Thyroid gland (tissue), 4 donors: Measurements from ENCODE around the gene FN3K.

Experiments
- POLR2A ChIP-seq, 2 donors: fragments of 450-650 bp; IDR thresholded peaks; one replicate each; pipeline ENCODE4 v1.6.1; 2017; ENCODE audit warnings: antibody characterized with exemption in 2 of 2, mild to moderate bottlenecking in 2 of 2, moderate library complexity in 1 of 2
- TF ChIP-seq, protein P1 (sequence below), 6 experiments: fragments of 200-600 bp in 3 of 6; fragments of 450-650 bp in 3 of 6; sonication (generic) in 3 of 6; IDR thresholded peaks; one replicate each; pipeline ENCODE4 v1.5.1; 2016 to 2019; ENCODE audit warnings: antibody characterized with exemption in 6 of 6, mild to moderate bottlenecking in 2 of 6, inconsistent platforms in 1 of 6, moderate library complexity in 1 of 6

DNA sequence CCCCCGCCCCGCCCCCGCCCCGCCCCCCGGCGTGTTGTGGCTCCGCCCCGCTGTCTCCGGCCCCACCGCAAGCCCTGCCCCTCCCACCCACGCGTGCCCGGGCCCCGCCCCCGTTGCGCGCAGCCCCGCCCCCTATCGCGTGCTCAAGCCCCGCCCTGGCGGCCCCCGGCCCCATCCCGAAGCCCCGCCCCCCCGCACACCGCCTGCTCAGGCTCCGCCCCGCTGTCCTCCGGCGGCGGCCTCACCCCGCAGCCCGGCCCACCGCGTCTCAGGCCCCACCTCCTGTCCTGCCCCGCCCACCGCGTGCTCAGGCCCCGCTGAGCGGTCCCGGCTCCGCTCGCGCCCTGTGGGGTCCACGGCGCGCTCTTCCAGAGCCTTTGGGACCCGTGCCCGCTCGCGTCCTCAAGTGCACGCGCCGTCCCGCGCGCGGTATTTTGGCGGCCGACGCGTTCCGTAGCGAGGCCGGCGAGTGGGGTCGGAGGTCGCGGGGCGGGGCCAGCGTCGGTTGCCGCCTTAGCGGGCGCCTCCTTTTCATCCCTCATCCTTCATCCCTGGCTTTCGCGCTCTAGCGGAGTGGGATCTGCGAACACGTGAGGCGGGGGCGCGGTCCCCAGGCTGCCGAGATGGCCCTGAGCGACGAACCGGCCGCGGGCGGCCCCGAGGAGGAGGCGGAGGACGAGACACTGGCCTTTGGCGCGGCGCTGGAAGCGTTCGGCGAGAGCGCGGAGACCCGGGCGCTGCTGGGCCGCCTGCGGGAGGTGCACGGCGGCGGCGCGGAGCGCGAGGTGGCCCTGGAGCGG is 16.4 kb downstream of the FN3K start, which contains the start of gene TBCD:
- TF ChIP-seq, protein P1, sequence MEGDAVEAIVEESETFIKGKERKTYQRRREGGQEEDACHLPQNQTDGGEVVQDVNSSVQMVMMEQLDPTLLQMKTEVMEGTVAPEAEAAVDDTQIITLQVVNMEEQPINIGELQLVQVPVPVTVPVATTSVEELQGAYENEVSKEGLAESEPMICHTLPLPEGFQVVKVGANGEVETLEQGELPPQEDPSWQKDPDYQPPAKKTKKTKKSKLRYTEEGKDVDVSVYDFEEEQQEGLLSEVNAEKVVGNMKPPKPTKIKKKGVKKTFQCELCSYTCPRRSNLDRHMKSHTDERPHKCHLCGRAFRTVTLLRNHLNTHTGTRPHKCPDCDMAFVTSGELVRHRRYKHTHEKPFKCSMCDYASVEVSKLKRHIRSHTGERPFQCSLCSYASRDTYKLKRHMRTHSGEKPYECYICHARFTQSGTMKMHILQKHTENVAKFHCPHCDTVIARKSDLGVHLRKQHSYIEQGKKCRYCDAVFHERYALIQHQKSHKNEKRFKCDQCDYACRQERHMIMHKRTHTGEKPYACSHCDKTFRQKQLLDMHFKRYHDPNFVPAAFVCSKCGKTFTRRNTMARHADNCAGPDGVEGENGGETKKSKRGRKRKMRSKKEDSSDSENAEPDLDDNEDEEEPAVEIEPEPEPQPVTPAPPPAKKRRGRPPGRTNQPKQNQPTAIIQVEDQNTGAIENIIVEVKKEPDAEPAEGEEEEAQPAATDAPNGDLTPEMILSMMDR (IDR thresholded peaks at IDR 0.05), result peak in 1 of 6 experiments; percentile 21
- TF ChIP-seq POLR2A (IDR thresholded peaks at IDR 0.05), result peak in 1 of 2 donors; percentile 48
